ENCODE data around the gene TMEM17.

Gene TMEM17

DNA sequence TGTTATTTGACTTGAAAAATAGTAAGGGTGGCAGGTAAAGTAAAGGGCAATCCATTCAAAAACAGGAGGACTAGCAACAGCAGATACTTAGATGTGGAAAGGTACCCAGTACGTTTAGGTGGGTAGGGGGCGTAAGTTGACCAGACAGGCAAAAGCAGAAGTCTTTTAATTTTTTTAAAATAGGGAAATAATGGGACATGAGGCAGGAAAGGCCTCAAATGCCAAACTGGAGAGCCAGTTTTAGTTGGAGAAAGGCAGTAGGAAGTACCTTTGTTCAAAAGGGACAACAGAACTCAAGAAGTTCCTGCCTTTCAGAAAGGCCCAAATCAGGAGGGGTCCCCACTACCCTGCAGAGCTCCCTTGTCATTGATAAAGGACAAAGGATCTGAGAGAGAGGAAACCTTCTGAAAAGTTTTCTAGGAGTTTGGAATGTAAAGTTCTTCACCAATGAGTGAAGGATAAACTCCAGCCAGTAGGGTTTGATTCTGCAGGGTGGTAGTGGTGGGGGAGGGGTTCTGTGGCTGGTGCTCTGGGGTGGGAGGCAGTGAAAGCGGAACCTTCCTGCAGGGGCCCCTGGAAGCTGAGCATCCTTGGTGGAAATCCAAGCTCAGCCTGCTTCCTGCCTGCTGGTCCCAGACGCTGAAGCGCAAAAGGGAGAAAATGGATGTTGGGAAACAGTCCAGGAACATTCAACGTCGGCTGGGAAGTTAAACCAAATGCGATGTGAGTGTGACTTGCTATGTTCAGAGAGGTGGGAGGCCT, 40.1 kb downstream of the TMEM17 start:
- no peak for TF ChIP-seq CTCF (IDR thresholded peaks at IDR 0.05; ENCODE audit: low read depth, low read length)

GRCh38 chr2:62465039-62465740, 40.8 kb downstream of the TMEM17 start:
- TF ChIP-seq CTCF (IDR thresholded peaks at IDR 0.05; ENCODE audit: low read depth, low read length): no peak
- no peak for DNase-seq (ENCODE audit: extremely low read depth, low read depth)

More for the DNA sequence above, 40.1 kb downstream of the TMEM17 start:
- no peak for DNase-seq (ENCODE audit: extremely low read depth, low read depth)

GRCh38 chr2:62464221-62465007, 41.6 kb downstream of the TMEM17 start:
- no peak for TF ChIP-seq CTCF (IDR thresholded peaks at IDR 0.05; ENCODE audit: low read depth, low read length)
- DNase-seq (ENCODE audit: extremely low read depth, low read depth): no peak

DNA sequence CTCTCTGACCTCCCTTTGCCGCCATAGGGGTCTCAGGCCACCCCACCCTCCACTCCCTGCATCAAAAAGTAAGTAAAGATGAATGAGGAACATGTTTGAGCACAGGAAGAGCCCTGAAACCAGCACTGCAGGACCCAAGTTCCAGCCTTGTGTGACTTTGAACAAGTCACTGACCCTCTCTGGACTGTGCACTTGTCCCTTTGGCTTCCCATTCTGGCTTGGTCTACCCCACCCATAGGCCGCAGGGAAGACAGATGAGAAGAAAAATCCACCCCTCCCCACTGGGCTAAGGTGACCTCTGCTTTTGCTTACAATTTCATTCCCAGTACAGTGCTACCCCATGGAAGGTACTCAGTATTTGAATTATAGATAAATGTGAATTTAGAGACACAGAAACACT, 43.8 kb downstream of the TMEM17 start:
- no peak for TF ChIP-seq CTCF (IDR thresholded peaks at IDR 0.05; ENCODE audit: low read depth, low read length)
- no peak for DNase-seq (ENCODE audit: extremely low read depth, low read depth)

DNA sequence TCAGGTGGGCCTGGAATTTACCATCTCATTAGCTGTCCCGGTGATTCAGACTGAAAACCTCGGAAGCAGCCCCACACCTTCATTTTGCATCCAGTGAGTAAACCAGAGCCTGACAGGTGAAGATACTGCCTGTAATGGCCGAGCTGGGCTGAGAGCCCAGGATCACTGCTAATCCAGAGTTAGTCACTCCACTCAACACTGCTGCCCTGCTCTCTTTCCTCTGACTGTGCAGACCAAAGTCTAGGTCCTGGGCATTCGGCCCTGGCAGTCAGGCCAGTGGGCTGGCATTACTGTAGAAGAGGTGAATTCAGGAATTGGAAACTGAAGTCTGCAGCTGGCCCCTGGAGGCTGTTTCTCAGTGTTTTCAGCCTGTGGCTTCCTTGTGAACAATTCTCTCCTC, 44.3 kb downstream of the TMEM17 start:
- no peak for TF ChIP-seq CTCF (IDR thresholded peaks at IDR 0.05; ENCODE audit: low read depth, low read length)
- no peak for DNase-seq (ENCODE audit: extremely low read depth, low read depth)

- TF ChIP-seq CTCF (IDR thresholded peaks at IDR 0.05; ENCODE audit: low read depth, low read length): no peak
- DNase-seq (ENCODE audit: extremely low read depth, low read depth): no peak
These were observed 44.9 kb downstream of the TMEM17 start for GRCh38 chr2:62461017-62461553.

Measured in AG09319 (cell line).